HL-60/S4 (cell line): ENCODE results near the gene RAD51B.

ENCODE experiments used
- in situ Hi-C: fragments of 300-500 bp; cut with MboI; formaldehyde crosslinking; loops from 2 replicates; pipeline ENCODE4 v1.14.3; 2022; ENCODE audit warnings: low sequenced_read_pairs

RAD51B gene

DNA sequence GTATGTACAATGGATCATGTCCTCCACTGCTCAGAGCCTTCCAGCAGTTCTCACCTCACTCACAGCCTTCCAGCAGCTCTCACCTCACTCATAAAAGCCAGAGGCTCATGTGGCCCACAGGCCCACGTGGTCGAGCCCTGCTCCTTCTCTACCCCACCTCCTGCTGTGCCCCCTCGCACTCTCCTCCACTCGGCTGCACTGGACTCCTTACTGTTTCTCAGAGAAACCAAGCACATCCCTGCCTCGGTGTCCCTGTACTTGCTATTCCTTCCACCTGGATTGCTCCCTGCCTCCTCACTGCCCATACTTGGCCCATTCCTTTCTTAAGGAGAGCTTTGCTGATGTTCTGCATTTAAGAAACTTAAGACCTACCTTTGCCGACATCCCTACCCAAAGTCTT is 753.5 kb downstream of the RAD51B start:
- in situ Hi-C loops, result no loop called here

GRCh38 chr14:68573722-68574121 is 754.1 kb downstream of the RAD51B start:
- in situ Hi-C loops, result no loop called here

DNA sequence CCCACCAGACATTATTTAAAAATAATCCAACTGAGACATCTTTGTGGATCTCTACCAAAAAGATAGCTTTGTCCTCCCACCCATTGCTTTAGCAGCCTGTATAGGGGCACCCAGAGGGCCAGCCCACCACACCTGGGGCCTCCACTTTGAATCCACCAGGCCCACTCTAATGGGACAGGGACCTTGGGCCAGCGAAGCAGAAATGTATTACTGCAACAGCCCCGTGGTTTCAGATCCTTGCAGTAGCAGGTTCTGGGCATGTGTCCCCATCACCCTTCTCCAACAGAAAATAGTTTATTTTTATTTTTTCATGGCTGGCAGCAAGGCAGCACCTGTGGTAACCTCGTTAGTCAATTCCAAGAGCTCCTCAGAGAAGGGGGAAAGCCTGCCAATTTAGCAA is 754.9 kb downstream of the RAD51B start:
- in situ Hi-C loops, result no loop called here

DNA sequence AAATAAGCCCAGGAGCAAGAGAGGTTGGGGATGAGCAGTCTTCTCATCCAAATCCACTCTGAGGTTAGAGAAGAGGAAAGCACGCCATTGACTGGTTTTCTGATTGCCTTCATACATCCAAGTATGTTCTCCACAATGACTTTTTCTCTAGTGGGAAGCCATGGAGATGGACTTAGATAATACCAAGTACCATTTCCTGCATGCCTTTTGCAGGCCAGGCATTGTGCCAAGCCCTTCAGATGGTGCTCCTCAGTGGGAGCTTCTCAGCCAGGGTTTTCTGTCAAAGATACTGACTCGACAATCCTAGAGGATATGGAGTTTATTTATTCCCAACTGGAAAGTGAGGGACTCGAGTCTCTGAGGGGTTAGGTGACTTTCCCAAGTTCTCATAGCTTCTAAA is 755.3 kb downstream of the RAD51B start:
- in situ Hi-C loops, result no loop called here

GRCh38 chr14:68575426-68575825 is 755.8 kb downstream of the RAD51B start:
- in situ Hi-C loops, result no loop called here

DNA sequence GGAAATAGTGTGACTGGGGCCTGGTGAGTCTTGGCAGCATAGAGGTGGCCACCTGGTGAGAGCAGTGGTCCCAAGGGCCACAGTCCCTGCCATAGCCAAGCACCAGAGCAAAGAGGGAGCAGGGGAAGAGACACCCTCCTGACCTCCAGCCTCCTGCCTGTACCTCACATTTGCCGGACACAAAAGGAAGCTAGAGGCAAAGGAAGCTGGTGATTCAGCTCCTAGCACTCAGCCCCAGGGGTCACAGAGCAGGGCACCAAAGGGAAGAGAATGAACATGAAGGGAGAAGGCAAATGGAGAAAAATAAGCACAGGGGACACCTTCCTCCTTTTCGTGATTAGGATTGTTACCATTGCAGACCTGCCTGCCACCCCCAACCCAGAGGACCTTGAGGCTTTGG is 756.5 kb downstream of the RAD51B start:
- in situ Hi-C loops, result no loop called here

GRCh38 chr14:68576496-68577244 is 757.1 kb downstream of the RAD51B start:
- in situ Hi-C loops, result no loop called here

DNA sequence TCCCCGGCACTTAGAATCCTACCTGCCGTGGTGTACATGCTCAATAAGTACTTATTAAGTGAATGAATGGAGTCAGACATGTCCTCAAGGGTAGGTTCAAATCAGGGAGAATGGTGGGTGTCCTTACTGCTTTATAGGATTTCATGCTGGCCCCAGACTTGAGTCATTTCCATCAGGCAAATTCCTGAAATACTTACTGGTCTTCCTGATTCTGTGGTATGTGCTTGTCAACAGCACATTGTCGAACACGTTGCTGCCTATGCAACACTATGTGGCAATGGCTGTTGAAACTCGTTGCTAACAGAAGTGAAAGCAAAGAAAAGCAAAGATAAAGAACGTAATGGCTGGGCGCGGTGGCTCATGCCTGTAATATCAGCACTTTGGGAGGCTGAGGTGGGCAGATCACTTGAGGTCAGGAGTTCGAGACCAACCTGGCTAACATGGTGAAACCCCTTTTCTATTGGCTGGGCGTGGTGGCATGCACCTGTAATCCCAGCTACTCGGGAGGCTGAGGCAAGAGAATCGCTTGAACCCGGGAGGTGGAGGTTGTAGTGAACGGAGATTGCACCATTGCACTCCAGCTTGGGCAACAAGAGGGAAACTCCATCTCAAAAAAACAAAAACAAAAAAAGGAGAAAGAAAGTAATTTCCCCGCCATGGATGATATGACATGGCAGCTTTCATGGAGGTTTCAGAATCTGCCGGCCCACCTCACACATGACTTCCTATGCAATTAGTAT is 758.4 kb downstream of the RAD51B start:
- in situ Hi-C loops, result no loop called here

DNA sequence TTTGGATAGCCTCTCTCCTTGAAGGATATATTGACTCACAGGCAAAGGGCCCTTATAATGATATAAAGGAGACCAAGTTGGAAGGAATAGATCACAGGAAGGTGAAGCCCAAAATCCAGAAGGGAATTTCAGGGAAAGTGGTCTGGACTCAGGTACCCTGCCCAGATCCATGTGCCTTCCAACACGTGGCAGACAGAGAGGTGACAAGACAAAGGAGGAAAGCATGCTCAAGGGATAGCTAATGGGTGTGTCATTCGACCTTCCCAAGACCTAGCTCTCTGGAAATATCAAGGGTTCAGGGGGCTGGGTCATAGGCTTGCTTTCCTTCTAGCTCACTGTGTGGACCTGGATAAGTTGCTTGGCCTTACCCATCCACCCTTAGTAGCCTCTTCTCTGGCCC is 759.0 kb downstream of the RAD51B start:
- in situ Hi-C loops, result no loop called here

GRCh38 chr14:68580096-68580645 is 760.6 kb downstream of the RAD51B start:
- in situ Hi-C loops, result no loop called here

- in situ Hi-C loops, result no loop called here
These were observed 761.1 kb downstream of the RAD51B start for GRCh38 chr14:68580671-68581070.

DNA sequence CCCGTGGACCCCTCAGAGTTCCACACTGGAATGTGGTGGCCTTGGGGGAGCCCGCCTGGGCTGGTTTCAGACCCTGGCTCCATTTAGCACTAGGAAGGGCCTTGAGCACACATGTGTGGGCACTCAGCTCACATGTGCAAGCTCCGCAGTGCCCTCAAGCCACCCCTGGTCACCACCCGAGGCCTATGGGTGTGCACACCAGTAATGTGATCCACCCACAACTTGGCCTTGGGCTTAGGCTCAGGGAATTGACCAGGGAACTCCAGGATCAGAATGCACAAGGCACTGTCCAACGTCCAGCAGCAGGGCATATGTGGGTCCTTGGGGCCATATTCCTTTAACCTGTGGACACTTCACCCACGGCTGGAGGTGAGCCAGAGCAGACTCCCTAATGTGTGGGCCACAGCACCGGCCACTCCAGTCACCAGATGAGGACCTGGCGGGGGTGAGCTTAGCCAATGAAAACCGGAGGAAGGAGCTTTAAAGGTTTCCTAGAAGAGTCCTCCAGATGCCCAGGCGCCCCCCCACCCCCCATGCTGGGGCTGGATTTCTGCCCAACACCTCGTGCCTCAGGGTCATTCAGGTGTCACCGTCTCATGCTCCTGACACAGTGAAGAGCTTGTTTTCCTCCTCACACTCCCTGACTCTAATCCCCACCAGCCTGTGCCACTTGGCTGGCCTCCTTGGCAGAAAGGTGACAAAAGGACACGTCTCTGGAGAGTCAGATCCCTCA is 764.1 kb downstream of the RAD51B start:
- in situ Hi-C loops, result no loop called here

- in situ Hi-C loops, result no loop called here
These were observed 765.2 kb downstream of the RAD51B start for GRCh38 chr14:68584786-68585185.

GRCh38 chr14:68585690-68586089 is 766.1 kb downstream of the RAD51B start:
- in situ Hi-C loops, result no loop called here

GRCh38 chr14:68586896-68587751 is 767.5 kb downstream of the RAD51B start:
- in situ Hi-C loops, result no loop called here

DNA sequence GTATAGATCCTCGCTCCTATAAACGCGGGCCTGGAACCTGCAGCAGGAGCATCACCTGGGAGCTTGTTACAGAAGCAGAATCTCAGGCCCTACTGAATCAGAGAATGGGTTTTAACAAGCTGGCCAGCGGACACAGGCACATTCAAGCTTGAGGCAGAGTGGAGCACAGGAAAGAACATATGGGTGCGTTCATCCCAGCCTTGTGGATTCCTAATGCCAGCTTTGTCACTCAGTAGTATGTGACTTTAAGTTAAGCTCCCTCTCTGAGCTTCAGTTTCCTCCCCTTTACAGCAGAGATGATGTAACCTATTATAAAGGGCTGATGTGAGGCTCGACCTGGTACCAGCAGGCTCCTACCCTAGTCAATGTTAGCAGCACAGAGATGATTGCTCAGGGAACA is 768.4 kb downstream of the RAD51B start:
- in situ Hi-C loops, result no loop called here

DNA sequence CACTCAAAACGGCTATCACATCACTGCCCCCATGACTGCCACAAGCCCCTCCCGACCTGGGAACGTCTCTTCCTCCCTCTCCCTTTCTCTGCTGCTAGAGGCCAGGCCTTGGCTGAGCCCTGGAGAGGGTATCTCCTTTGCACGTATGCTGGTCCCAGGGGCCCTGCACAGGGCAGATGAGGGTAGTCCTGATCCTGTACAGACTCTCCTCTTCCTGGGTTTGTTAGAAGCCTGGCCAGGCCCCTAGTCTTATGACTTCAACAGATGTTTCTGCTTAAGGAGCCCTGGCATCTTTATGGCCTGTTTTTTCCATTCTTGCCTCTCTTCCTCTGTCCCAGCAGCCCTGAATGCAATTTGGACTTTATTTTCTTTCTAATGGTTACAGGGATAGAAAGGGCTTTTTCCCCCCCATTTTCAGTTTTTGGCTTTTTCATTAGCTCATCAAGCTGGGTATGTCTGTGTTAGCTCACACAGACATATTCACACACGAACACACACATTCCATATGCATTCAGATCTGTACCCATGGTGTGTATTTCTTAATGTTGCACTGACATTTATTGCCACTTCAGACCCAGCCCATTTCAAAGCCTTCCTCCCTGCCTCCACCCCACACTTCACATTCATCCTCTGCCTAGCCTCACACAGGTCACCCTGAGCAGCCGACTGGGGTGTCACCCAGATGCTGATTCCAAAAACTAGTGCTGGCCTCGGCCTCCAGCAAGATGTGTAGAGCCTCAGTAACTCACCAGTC is 770.0 kb downstream of the RAD51B start:
- in situ Hi-C loops, result no loop called here

DNA sequence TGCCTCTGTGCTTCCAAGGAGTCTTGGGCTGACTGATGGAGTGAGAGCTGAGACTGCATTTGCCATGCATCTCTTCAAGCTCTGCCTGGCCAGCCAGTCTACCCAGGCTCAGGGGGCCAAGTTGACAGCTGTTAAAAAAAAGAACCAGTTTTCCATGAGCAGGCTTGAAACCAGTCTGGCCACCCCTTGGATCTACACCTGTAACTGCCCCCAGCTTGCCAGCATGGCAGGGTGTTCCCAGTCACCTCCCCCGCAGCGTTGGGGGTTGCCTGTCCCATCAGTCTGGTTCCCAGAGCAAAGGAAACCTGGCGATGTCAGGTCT is 770.6 kb downstream of the RAD51B start:
- in situ Hi-C loops, result no loop called here

DNA sequence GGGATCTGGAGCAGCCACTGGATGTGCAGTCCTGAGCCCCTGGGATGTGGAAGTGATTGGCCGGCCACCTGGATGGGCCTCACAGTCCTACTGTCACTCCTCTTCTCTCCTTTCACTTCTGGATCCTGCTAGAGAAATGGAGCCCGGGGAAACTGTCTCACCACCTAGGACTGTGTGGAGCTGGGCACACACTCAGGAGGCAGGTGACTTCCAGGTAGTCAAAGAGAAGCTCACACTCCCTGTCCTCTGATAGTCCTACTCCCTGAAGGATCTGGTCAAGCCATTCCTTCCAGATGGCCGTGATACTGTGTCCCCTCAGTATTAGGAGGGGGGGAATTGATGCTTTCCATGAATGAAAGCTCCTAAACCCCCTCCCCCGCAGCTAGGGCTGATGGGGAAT is 772.2 kb downstream of the RAD51B start:
- in situ Hi-C loops, result no loop called here

- in situ Hi-C loops, result no loop called here
These were observed 773.5 kb downstream of the RAD51B start for GRCh38 chr14:68592948-68593556.
